ENCODE results near the gene FILIP1L.

DNA sequence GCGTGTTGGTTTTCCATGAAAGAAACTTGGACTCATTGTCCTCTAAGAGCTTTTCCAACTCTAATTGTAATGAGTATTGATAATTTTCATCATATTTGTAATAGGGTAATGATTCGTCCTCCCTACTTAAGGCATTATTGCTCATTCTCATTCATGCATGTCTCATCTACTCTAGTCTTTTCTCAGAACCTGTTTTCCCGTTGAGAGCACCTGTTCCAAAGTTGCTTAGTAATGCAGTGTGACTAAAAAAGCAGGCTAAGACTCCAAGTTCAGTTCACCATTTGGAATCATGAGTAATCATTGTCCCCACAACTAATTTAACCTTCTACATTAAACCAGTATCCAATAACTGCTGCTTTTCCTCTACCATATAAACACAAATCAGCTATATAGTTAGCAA, 84.0 kb downstream of the FILIP1L start:
- TF ChIP-seq, protein P1, sequence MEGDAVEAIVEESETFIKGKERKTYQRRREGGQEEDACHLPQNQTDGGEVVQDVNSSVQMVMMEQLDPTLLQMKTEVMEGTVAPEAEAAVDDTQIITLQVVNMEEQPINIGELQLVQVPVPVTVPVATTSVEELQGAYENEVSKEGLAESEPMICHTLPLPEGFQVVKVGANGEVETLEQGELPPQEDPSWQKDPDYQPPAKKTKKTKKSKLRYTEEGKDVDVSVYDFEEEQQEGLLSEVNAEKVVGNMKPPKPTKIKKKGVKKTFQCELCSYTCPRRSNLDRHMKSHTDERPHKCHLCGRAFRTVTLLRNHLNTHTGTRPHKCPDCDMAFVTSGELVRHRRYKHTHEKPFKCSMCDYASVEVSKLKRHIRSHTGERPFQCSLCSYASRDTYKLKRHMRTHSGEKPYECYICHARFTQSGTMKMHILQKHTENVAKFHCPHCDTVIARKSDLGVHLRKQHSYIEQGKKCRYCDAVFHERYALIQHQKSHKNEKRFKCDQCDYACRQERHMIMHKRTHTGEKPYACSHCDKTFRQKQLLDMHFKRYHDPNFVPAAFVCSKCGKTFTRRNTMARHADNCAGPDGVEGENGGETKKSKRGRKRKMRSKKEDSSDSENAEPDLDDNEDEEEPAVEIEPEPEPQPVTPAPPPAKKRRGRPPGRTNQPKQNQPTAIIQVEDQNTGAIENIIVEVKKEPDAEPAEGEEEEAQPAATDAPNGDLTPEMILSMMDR (IDR thresholded peaks at IDR 0.05 in 2 of 3, conservative IDR thresholded peaks at IDR 0.05 in 1 of 3; ENCODE audit: borderline replicate concordance in 1 of 3, insufficient read depth in 1 of 3, low read depth in 2 of 3, low read length in 2 of 3) = no peak
- TF ChIP-seq JUND (IDR thresholded peaks at IDR 0.05) (no peak), EZH2phosphoT487 (IDR thresholded peaks at IDR 0.05; ENCODE audit: borderline replicate concordance) (no peak), REST (IDR thresholded peaks at IDR 0.05; ENCODE audit: low read depth) (no peak), RAD21 (IDR thresholded peaks at IDR 0.05; ENCODE audit: low read depth) (no peak), POLR2AphosphoS5 (IDR thresholded peaks at IDR 0.05; ENCODE audit: low read depth, low read length) (no peak), EGR1 (IDR thresholded peaks at IDR 0.05; ENCODE audit: low read depth) (no peak)
- TF ChIP-seq, protein P2, sequence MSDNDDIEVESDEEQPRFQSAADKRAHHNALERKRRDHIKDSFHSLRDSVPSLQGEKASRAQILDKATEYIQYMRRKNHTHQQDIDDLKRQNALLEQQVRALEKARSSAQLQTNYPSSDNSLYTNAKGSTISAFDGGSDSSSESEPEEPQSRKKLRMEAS (IDR thresholded peaks at IDR 0.05) = no peak

All from HCT116 (cell line).